GM18520 (cell line): ENCODE results near the gene SPATA32.

ENCODE experiments used
- ATAC-seq: cut with Tn5 transposase; IDR thresholded peaks from one replicate; pipeline ENCODE4 v1.9.1; 2021; ENCODE audit not compliant: unreplicated experiment

SPATA32 gene

DNA sequence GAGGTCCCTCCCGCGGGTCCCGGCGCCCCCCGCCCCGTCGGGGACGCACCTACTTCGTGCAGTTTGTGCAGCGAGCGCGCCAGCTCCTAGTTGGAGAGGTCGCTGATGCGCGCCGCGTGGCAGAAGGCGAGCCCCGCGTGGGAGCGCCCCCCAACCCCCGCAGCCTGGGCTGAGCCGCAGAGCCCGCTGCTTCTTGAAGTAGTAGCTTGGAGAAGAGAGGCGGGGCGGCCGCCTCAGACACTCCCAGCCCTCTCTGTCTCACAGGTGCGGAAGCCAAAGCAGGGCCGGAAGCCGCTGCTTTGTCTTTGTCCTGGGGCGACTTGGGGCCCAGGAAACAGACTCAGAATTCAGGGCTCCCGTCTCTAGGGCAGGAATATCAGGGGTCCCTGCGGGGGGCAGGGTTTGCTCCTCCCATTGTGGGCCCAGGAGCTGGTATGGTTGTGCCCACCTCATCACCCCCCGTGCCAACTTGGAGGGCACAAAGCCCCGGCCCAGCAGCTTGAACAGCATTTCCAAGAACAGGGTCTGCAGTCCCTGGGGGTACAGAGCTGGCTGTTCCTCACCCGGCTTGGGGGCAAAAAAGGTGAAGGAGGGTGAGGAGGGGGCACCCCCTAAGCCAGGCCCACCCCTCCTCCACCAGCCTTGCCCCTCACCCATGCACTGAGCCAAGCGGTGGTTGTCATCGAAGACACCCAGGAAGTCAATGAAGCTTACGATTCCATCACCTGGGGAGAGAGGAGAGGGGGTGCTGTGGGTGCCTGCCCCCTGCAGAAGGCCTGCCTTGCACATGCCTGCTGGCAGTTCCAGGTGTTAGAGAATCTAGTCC is 13.5 kb downstream of the SPATA32 start:
- ATAC-seq = peak; percentile 20

DNA sequence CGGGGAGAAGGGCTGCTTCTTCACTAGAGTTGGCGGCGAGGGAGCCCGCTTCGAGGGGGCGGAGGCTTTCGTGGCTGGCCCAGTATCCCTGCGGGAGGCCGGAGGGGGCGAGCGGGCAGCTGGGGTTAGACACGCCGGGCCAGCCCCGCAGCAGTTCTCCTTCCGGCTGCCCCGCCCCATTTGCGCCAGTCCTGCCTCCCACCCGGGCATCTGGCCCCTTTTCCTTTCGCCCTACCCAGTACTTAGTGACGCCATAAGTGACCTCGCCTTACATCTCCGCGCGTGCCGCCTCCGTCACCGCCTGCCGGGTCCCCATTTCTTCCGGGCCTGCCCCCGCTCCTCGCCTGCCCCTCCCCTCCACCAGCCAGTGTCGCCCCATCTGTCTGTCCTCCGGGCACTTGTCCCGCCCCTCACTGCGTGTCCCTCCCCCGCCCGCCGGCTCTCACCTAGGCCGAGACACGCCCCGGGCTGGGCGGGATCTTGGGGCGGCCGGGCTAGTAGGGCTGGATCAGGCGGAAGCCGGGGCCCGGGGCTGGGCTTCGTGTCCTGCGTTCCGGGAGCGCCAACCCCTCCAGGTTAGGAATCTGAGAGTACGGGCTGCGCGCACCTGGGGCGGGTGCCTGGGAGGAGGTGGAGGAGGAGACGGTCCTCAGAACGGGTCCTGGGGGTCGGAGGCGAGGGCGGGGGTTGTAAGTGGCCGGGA is 14.3 kb downstream of the SPATA32 start:
- ATAC-seq = peak; percentile 48

GRCh38 chr17:45246861-45247428 is 14.9 kb downstream of the SPATA32 start:
- ATAC-seq = no peak

GRCh38 chr17:45246338-45246737 is 15.6 kb downstream of the SPATA32 start:
- no peak for ATAC-seq

DNA sequence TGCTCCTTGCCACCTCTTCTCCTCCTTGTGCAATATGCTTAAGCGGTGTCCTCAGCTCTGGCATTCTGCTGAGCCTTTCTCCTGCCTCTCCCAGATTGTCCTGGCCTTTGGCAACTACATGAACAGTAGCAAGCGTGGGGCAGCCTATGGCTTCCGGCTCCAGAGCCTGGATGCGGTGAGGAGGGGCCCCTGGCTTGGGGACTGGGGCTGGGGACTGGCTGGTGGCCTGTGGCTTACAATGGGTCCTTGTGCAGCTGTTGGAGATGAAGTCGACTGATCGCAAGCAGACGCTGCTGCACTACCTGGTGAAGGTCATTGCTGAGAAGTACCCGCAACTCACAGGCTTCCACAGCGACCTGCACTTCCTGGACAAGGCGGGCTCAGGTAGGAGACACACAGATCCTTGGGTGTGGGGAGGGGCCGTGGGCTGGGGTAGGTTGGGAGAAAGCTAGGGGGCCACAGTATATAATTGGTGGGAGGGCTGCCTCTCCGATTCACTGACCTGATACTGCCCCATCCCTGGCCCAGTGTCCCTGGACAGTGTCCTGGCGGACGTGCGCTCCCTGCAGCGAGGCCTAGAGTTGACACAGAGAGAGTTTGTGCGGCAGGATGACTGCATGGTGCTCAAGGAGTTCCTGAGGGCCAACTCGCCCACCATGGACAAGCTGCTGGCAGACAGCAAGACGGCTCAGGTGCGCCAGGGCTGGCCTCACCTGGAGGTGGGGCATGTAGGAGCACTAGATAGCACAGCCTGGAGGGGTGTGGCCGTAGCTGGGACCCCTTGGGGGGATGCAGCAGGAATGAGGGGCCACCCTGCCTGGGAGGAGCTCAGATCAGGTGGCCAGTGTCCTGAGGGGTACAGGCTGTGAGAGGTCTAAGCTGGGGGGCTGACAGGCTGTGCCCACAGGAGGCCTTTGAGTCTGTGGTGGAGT is 16.9 kb downstream of the SPATA32 start:
- ATAC-seq = no peak

DNA sequence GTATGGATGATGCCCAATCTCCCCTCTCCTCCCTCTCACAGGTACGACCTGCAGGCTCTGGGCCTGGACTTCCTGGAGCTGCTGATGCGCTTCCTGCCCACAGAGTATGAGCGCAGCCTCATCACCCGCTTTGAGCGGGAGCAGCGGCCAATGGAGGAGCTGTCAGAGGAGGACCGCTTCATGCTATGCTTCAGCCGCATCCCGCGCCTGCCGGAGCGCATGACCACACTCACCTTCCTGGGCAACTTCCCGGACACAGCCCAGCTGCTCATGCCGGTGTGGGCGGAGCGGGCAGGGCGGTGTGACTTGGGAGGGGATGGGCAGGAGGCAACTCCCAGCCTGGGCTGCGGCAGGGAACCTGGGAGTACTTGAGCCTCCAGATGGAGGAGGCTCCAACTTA is 18.1 kb downstream of the SPATA32 start:
- ATAC-seq = no peak

- ATAC-seq = no peak
Measured at GRCh38 chr17:45242029-45242414, 19.9 kb downstream of the SPATA32 start.

GRCh38 chr17:45241328-45242028 is 20.4 kb downstream of the SPATA32 start:
- ATAC-seq = no peak

DNA sequence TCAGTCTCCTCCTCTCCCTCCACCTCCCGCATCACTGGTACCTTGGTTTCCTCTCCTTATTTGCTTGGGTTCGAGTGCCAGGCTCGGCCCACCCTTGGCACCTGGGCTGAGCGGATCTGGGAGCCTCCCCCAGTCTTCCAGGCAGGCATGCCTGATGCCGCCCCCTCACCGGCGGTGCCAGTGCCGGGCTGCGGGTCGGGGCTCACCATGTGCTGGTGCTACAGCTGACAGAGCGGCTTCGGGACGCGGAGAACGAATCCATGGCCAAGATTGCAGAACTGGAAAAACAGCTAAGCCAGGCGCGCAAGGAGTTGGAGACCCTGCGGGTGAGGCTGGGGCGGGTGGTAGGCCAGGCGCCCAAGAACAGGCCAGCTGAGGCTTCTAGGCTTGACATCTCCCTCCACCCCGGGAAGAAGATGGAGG is 21.0 kb downstream of the SPATA32 start:
- no peak for ATAC-seq

- ATAC-seq = no peak
Measured at GRCh38 chr17:45238155-45238774, 23.6 kb downstream of the SPATA32 start.

DNA sequence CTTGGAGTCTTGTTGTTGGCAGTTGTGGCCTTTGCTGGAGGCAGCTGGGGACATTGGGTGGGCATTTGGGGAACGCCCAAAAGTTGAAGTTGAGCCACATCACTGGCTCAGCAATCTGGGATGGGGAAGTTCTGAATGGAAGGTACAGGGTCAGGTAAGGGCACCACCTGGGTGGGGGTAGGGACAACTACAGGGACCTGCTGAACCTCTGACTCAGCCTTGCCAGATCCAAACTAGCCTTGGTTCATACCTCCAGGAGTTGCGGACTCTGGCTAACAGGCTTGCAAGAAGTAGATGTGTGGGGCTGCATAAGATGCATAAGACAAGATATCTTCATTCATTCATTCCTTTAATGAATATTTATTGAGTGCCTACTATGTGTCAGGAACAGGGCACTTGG is 24.2 kb downstream of the SPATA32 start:
- no peak for ATAC-seq

- ATAC-seq = no peak
Measured at GRCh38 chr17:45236282-45236606, 25.6 kb downstream of the SPATA32 start.

- ATAC-seq = no peak
Measured at GRCh38 chr17:45235416-45236281, 26.2 kb downstream of the SPATA32 start.

GRCh38 chr17:45234641-45235415 is 27.1 kb downstream of the SPATA32 start:
- ATAC-seq = no peak

DNA sequence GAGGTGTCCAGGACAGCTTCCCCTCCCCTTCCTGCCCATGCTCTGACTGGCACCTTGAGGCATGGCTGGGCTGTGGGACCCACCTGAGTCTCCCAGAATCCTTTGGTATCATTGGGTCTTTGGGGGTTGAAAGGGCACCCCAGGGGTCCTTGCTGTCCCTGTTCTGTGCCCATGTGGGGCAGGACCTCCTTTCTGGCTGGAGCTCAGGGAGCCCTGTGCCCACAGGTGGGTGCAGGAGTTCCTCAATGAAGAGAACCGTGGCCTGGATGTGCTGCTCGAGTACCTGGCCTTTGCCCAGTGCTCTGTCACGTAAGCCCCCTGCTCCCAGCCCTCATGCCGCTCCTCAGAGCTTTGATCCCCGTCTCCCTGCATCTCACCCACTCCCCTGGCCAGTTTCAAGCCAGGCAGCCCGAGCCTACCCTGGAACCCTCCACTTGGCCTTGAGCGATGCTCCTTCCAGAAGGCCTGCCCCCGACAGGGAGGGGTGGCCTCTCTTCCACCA is 28.4 kb downstream of the SPATA32 start:
- ATAC-seq = no peak

DNA sequence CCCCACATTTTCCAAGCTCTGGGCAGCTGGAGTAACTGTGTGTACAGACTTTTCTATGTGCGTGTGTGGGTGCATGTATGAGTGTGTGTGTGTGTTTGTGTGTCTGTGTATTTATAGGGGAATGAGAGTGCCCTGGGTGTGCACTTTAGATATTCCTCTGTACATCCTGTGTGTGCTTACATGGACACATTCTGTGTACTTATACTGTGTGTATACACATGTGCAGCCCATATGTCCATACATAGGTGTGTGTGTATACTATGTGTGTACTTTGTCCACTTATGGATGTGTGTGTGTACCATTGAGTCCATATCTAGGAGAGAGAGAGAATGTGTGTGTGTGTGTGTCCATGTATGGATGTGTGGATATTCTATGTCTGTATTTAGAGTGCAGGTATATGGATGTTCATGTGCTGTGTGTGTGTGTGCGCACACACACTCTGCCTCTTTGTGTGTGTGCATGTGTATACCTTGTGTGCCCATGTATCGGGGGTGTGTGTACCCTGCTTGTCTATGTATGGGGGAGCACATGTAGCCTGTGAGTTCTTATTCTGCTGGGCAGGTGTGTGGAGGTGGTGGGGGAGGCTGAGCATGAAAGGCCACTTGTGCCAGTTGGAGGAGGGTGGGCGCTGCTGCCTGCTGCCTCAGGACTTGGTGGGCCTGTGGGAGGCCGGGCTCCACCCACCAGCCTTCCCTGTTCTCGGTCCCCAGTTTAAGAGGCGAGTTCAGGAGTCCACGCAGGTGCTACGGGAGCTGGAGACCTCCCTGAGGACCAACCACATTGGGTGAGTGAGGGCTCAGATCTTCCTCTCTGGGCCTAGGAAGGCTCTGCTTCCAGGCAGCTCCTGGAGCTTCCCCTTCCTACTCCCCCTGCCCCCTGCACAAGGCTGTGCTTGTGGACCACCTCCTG is 29.1 kb downstream of the SPATA32 start:
- no peak for ATAC-seq

GRCh38 chr17:45231481-45232116 is 30.3 kb downstream of the SPATA32 start:
- no peak for ATAC-seq
